ENCODE data around the gene AKT2.

- no peak for TF ChIP-seq CTCF (IDR thresholded peaks at IDR 0.05; ENCODE audit: borderline replicate concordance, extremely low read depth, low read length, poor library complexity, severe bottlenecking)
- no peak for TF ChIP-seq EZH2 (IDR thresholded peaks at IDR 0.05; ENCODE audit: borderline replicate concordance, low read depth, low read length, severe bottlenecking)
These were observed 76.5 kb downstream of the AKT2 start for GRCh38 chr19:40208602-40209001.
